Vagina (tissue), 2 donors: Measurements from ENCODE around the gene RFX8.

Source experiments
- CTCF ChIP-seq, 3 experiments: fragments of 450-650 bp in 2 of 3; fragments of 200-600 bp in 1 of 3; sonication (generic) in 1 of 3; IDR thresholded peaks; one replicate each; pipeline ENCODE4 v1.5.1; 2017 to 2019; ENCODE audit warnings: antibody characterized with exemption in 3 of 3, mild to moderate bottlenecking in 2 of 3, moderate library complexity in 2 of 3
- POLR2A ChIP-seq, 2 donors: fragments of 450-650 bp; IDR thresholded peaks; one replicate each; pipeline ENCODE4 v1.6.1; 2017; ENCODE audit warnings: antibody characterized with exemption in 2 of 2, mild to moderate bottlenecking in 2 of 2, moderate library complexity in 2 of 2
- POLR2AphosphoS5 ChIP-seq, 2 donors: sonication (generic); formaldehyde crosslinking; IDR thresholded peaks; one replicate each; pipeline ENCODE4 v1.9.0; 2017; ENCODE audit warnings: antibody characterized with exemption in 2 of 2, mild to moderate bottlenecking in 2 of 2, low read depth in 1 of 2; ENCODE audit not compliant: insufficient read depth in 1 of 2

- no peak for TF ChIP-seq CTCF (IDR thresholded peaks at IDR 0.05)
- TF ChIP-seq POLR2AphosphoS5 (IDR thresholded peaks at IDR 0.05; ENCODE audit: insufficient read depth in 1 of 2, low read depth in 1 of 2) = no peak
- TF ChIP-seq POLR2A (IDR thresholded peaks at IDR 0.05) = no peak
Measured at GRCh38 chr2:101516349-101516748, 41.4 kb upstream of the RFX8 start.
